GM21717 (cell line): ENCODE measurements around the gene TMPRSS9.
"Not testable (repeated sequence)": the region's sequence is repeated elsewhere in the genome, so short reads cannot be mapped to it uniquely, and the experiment has no call there.

Experiments
- ATAC-seq: cut with Tn5 transposase; IDR thresholded peaks from one replicate; pipeline ENCODE4 v1.9.1; 2021; ENCODE audit warnings: mild to moderate bottlenecking, moderate library complexity; ENCODE audit not compliant: unreplicated experiment

TMPRSS9 gene

GRCh38 chr19:2341244-2341751 is 18.8 kb upstream of the TMPRSS9 start:
- no peak for ATAC-seq

GRCh38 chr19:2341982-2342381 is 18.1 kb upstream of the TMPRSS9 start:
- ATAC-seq, result no peak

- no peak for ATAC-seq
Observed at GRCh38 chr19:2342656-2343288, 17.3 kb upstream of the TMPRSS9 start.

- no peak for ATAC-seq
Observed at GRCh38 chr19:2343289-2343982, 16.6 kb upstream of the TMPRSS9 start.

GRCh38 chr19:2344381-2344870 is 15.6 kb upstream of the TMPRSS9 start:
- no peak for ATAC-seq

- ATAC-seq, result no peak
Observed at GRCh38 chr19:2345076-2345475, 15.0 kb upstream of the TMPRSS9 start.

GRCh38 chr19:2345794-2346663 is 14.0 kb upstream of the TMPRSS9 start:
- no peak for ATAC-seq

- ATAC-seq, result not testable (repeated sequence)
Observed at GRCh38 chr19:2349818-2350217, 10.2 kb upstream of the TMPRSS9 start.

GRCh38 chr19:2350656-2351055 is 9.4 kb upstream of the TMPRSS9 start:
- no peak for ATAC-seq

- no peak for ATAC-seq
Observed at GRCh38 chr19:2351591-2351990, 8.5 kb upstream of the TMPRSS9 start.

- no peak for ATAC-seq
Observed at GRCh38 chr19:2352121-2352520, 7.9 kb upstream of the TMPRSS9 start.

- ATAC-seq, result no peak
Observed at GRCh38 chr19:2353159-2353886, 6.7 kb upstream of the TMPRSS9 start.

GRCh38 chr19:2353887-2354592 is 6.0 kb upstream of the TMPRSS9 start:
- no peak for ATAC-seq

- no peak for ATAC-seq
Observed at GRCh38 chr19:2354670-2355069, 5.4 kb upstream of the TMPRSS9 start.

- no peak for ATAC-seq
Observed at GRCh38 chr19:2355168-2356035, 4.7 kb upstream of the TMPRSS9 start.

GRCh38 chr19:2356036-2356646 is 3.9 kb upstream of the TMPRSS9 start:
- ATAC-seq, result no peak

GRCh38 chr19:2357279-2358206 is 2.5 kb upstream of the TMPRSS9 start:
- no peak for ATAC-seq
